Spleen (tissue), 11 donors: Measurements from ENCODE around the gene BCAS2. TPM values are rescaled to one million over a fixed set of nuclear protein-coding genes. Genes with fewer than 3 reads are reported as not detected.

Experiments used
- DNase-seq: peaks from one replicate; pipeline ENCODE4 v3.0.0-alpha.2; 2020
- H3K27ac ChIP-seq, 8 donors: fragments of 200-600 bp; sonication (generic) in 7 of 8; 1 replicate in 4 of 8; 2 replicates in 4 of 8; pipeline versions ENCODE4 v1.5.0 to v1.8.0; 2016 to 2021; ENCODE audit warnings: inconsistent platforms in 4 of 8, mild to moderate bottlenecking in 4 of 8, moderate library complexity in 1 of 8
- H3K27me3 ChIP-seq, 7 donors: fragments of 200-600 bp; sonication (generic) in 6 of 7; replicated peaks in 1 of 7; 1 replicate in 4 of 7; 2 replicates in 3 of 7; pipeline versions ENCODE4 v1.5.0 to v1.8.0; 2016 to 2021; ENCODE audit warnings: inconsistent platforms in 3 of 7, mild to moderate bottlenecking in 1 of 7
- H3K36me3 ChIP-seq, 6 donors: fragments of 200-600 bp; sonication (generic) in 5 of 6; 1 replicate in 4 of 6; 2 replicates in 2 of 6; pipeline versions ENCODE4 v1.5.0 to v1.8.0; 2016 to 2021; ENCODE audit warnings: inconsistent platforms in 2 of 6
- H3K4me1 ChIP-seq, 6 donors: fragments of 200-600 bp; sonication (generic) in 5 of 6; 1 replicate in 3 of 6; 2 replicates in 3 of 6; pipeline versions ENCODE4 v1.5.0 to v1.8.0; 2016 to 2021; ENCODE audit warnings: inconsistent platforms in 3 of 6
- H3K4me3 ChIP-seq, 8 donors: fragments of 200-600 bp; sonication (generic) in 7 of 8; 1 replicate in 4 of 8; 2 replicates in 4 of 8; pipeline versions ENCODE4 v1.5.0 to v1.8.0; 2016 to 2021; ENCODE audit warnings: inconsistent platforms in 4 of 8, mild to moderate bottlenecking in 4 of 8, moderate library complexity in 2 of 8
- H3K9me3 ChIP-seq, 8 donors: fragments of 200-600 bp; sonication (generic) in 7 of 8; 1 replicate in 4 of 8; 2 replicates in 4 of 8; pipeline versions ENCODE4 v1.5.0 to v1.8.0; 2016 to 2021; ENCODE audit warnings: inconsistent platforms in 4 of 8
- POLR2A ChIP-seq, 3 donors: fragments of 450-650 bp; IDR thresholded peaks; one replicate each; pipeline ENCODE4 v1.5.1; 2017; ENCODE audit warnings: antibody characterized with exemption in 3 of 3, mild to moderate bottlenecking in 1 of 3
- POLR2AphosphoS5 ChIP-seq, 3 donors: sonication (generic); formaldehyde crosslinking; IDR thresholded peaks; one replicate each; pipeline ENCODE4 v1.5.1; 2017; ENCODE audit warnings: antibody characterized with exemption in 3 of 3
- WGBS, 5 donors: extraction: QIAGEN DNeasy Blood & Tissue Kit in 3 of 5; methylation state at CpG; one replicate each; pipeline versions ENCODE4 v1.1.5 to v1.1.7; 2013 to 2018; 5-methylcytosine and 5-hydroxymethylcytosine counted together
- intact Hi-C: fragments of 100-400 bp; cut with DNase I; formaldehyde crosslinking; loops from one replicate; pipeline ENCODE4 v1.15.0; 2023; ENCODE audit warnings: low total_unique reads
- polyA plus RNA-seq, 3 donors: library from polyadenylated mRNA; stranded (reverse); fragments of 200-250 nt; gene quantifications; one replicate each; pipeline ENCODE4 v1.2.1, GENCODE V29; 2013
- total RNA-seq, 7 donors: library from RNA; depleted of rRNA in 3 of 7; stranded (reverse); fragments of >200 nt in 3 of 7; fragmentation: NEBNext Ultra II Directional in 4 of 7; extraction: Animal tissue kit (Norgen Biotek cat#: 25700) in 4 of 7; gene quantifications; one replicate each; pipeline versions ENCODE4 v1.1.0 to v1.2.1, GENCODE V29; 2016 to 2021
- TF ChIP-seq, protein P1 (sequence below), 11 experiments: fragments of 200-600 bp in 7 of 11; fragments of 450-650 bp in 4 of 11; sonication (generic) in 4 of 11; IDR thresholded peaks in 8 of 11; conservative IDR thresholded peaks in 3 of 11; 1 replicate in 7 of 11; 2 replicates in 4 of 11; pipeline versions ENCODE4 v1.4.0 to v1.8.0; 2016 to 2021; ENCODE audit warnings: antibody characterized with exemption in 11 of 11, inconsistent platforms in 4 of 11, mild to moderate bottlenecking in 1 of 11
- donor health status: healthy with polysubstance abuse.
- donor health status: DM: no; HTN: no; CAD: no; lungs with moderate emphysema.
- donor health status: DM: no; HTN: no; CAD: no.
- donor health status: Bipolar disorder and iron deficiency.
- donor health status: healthy.
- donor health status: DM: no; HTN: no; CAD: no.
- donor health status: DM: yes; HTN: yes; CAD: no.

Gene BCAS2
- total and polyA plus RNA-seq, 10 donors: 20.3 to 37.1 (median 28.4) TPM

DNA sequence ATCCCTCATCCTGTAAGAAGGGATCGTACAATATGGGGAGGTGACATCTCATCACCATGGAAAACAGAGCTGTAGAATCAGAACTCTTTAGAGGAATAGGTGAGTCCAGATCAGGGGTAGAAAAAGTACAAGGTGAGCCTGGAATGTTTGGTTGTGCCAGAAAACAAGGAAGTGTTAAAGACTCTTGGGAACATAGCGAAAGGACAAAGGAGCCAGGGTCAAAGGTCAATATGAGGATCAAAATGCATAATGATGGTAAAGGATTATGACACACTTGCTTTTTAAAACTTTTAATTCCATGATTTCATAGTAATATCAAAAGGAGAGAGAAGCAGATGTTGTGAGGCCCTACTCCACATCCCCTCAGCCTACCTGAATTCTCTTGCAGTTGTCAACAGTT lies 51.2 kb downstream of the BCAS2 start:
- H3K4me1 ChIP-seq: no peaks in the 10 kb centered on the region
- H3K36me3 ChIP-seq: no peaks in the 10 kb centered on the region
- H3K9me3 ChIP-seq: no peaks in the 10 kb centered on the region
- TF ChIP-seq POLR2A (IDR thresholded peaks at IDR 0.05) (no peak), POLR2AphosphoS5 (IDR thresholded peaks at IDR 0.05) (no peak)
- TF ChIP-seq, protein P1, sequence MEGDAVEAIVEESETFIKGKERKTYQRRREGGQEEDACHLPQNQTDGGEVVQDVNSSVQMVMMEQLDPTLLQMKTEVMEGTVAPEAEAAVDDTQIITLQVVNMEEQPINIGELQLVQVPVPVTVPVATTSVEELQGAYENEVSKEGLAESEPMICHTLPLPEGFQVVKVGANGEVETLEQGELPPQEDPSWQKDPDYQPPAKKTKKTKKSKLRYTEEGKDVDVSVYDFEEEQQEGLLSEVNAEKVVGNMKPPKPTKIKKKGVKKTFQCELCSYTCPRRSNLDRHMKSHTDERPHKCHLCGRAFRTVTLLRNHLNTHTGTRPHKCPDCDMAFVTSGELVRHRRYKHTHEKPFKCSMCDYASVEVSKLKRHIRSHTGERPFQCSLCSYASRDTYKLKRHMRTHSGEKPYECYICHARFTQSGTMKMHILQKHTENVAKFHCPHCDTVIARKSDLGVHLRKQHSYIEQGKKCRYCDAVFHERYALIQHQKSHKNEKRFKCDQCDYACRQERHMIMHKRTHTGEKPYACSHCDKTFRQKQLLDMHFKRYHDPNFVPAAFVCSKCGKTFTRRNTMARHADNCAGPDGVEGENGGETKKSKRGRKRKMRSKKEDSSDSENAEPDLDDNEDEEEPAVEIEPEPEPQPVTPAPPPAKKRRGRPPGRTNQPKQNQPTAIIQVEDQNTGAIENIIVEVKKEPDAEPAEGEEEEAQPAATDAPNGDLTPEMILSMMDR (IDR thresholded peaks at IDR 0.05 in 8 of 11, conservative IDR thresholded peaks at IDR 0.05 in 3 of 11): no peak
- no peaks in the 10 kb centered on the region for H3K27me3 ChIP-seq
- H3K4me3 ChIP-seq: no peak overlapping the region
- H3K27ac ChIP-seq: no peak overlapping the region
- no peak for DNase-seq
- intact Hi-C loops: no loop called here
- 92 to 100% (median 96%) methylated on average over 2 of the region's 2 CpGs for WGBS, 5 donors

DNA sequence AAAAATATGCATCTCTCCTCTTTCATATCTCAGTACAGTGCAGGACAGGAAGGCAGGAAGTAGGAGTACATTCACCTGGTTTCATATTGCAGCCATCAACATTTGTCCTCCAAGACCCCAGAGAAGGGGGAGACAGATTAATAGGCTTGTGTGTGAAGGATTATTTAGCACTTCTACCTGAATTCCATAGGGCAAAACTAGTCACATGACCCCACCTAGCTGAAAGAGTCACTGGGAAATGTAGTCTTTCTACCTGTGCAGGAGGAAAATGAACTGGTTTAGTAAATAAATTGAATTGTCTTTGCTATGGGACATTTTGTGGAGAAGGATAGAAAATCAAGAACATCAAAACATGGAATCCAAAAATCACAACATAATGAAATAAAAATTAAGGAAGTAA lies 56.5 kb downstream of the BCAS2 start:
- DNase-seq: no peak
- intact Hi-C loops: no loop called here
- TF ChIP-seq, protein P1 (IDR thresholded peaks at IDR 0.05 in 8 of 11, conservative IDR thresholded peaks at IDR 0.05 in 3 of 11): no peak
- TF ChIP-seq POLR2A (IDR thresholded peaks at IDR 0.05) (no peak), POLR2AphosphoS5 (IDR thresholded peaks at IDR 0.05) (no peak)
- Histone ChIP-seq H3K9me3 (no peaks in the 10 kb centered on the region), H3K27ac (no peak overlapping the region), H3K27me3 (no peaks in the 10 kb centered on the region), H3K4me1 (no peaks in the 10 kb centered on the region), H3K4me3 (no peak overlapping the region), H3K36me3 (no peaks in the 10 kb centered on the region)

DNA sequence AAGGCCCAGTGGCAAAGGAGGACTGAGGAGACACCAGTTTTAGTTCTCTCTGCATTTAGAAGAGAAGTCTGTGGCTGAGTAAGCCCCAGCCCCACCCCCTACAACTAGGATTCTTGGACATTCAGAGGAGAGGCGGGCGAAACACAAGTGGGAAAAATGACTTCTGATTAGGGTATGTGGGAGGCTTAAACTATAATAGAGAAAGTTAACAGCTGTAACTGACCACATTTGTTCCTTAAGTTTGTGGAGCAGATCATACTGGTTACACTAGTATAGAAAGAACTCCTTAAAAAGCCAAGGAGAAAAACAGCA lies 59.2 kb downstream of the BCAS2 start:
- Histone ChIP-seq H3K4me1 (no peaks in the 10 kb centered on the region), H3K27ac (no peak overlapping the region), H3K27me3 (no peaks in the 10 kb centered on the region), H3K9me3 (no peaks in the 10 kb centered on the region), H3K36me3 (no peaks in the 10 kb centered on the region), H3K4me3 (no peak overlapping the region)
- TF ChIP-seq POLR2AphosphoS5 (IDR thresholded peaks at IDR 0.05): no peak
- TF ChIP-seq, protein P1 (IDR thresholded peaks at IDR 0.05 in 8 of 11, conservative IDR thresholded peaks at IDR 0.05 in 3 of 11): no peak
- intact Hi-C loops: no loop called here
- WGBS, 5 donors: 43 to 76% (median 68%) methylated on average over 2 of the region's 2 CpGs
- no peak for DNase-seq

DNA sequence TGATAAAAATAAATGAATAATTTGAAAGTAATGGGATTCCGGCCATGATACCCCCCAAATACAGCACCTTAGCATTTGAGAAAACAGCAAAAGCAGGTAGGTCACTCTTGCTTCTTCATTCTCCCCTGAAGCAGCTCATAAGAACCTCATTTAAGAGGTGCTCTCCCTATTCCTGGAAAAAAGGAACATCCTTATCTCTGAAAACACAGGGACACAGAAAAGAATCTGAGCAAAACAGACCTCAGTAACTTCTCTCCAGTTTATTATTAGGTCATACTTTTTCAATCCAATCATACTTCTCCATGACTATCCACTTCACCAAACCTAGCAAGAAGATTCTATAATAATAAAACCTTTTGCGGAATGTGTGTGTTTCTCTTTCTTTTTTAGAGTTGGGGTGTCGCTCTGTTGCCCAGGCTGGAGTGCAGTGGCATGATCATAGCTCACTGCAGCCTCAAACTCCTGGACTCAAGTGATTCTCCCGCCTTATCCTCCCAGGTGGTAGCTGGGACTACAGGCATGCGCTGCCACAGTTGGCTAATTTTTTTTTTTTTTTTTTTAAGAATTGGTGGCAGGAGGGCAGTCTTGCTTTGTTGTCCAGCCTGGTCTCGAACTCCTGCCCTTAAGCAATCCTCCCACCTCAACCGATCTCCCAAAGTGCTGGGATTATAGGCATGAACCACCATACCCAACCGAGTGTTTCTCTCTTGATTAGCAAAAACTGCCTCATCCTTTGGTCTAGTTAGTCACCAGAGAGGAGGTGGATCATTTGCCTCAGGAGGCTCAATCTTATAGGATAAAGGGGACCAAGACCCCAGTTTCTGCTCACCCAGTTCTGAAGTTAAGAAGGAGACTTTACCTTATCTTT lies 59.8 kb downstream of the BCAS2 start:
- Histone ChIP-seq H3K27ac (no peak overlapping the region), H3K27me3 (no peaks in the 10 kb centered on the region), H3K4me3 (no peak overlapping the region), H3K4me1 (no peaks in the 10 kb centered on the region), H3K36me3 (no peaks in the 10 kb centered on the region), H3K9me3 (no peaks in the 10 kb centered on the region)
- DNase-seq: no peak
- no peak for TF ChIP-seq POLR2AphosphoS5 (IDR thresholded peaks at IDR 0.05)
- TF ChIP-seq POLR2A (IDR thresholded peaks at IDR 0.05): no peak
- TF ChIP-seq, protein P1 (IDR thresholded peaks at IDR 0.05 in 8 of 11, conservative IDR thresholded peaks at IDR 0.05 in 3 of 11): no peak
- intact Hi-C loops: no loop called here
- 82 to 89% (median 88%) methylated on average over 8 of the region's 8 CpGs for WGBS, 5 donors

Other genes starting within 250 kb of the BCAS2 start
- 10 to 100 TPM; 36.6 to 59.4 (median 47.3) TPM for gene TRIM33, start 70.4 kb downstream of the BCAS2 start, total RNA-seq
- gene TRIM33, start 70.4 kb downstream of the BCAS2 start, polyA plus RNA-seq: 10 to 100 TPM in 2 of 3 donors, 1 to 10 TPM in 1; 8.9 to 17.5 (median 10.8) TPM
- gene DENND2C, start 88.4 kb upstream of the BCAS2 start, total RNA-seq: 1 to 10 TPM; 1.3 to 3.1 (median 1.9) TPM
- under 1 TPM; 0.28 to 0.29 (median 0.29) TPM for gene DENND2C, start 88.4 kb upstream of the BCAS2 start, polyA plus RNA-seq
- gene AMPD1, start 113.9 kb upstream of the BCAS2 start, total RNA-seq: 1 to 10 TPM in 5 of 7 donors, under 1 TPM in 2; 0.28 to 3.1 (median 1.2) TPM
- 1 to 10 TPM in 1 of 3 donors, under 1 TPM in 2; 0.09 to 1.2 (median 0.52) TPM for gene AMPD1, start 113.9 kb upstream of the BCAS2 start, polyA plus RNA-seq
- gene NRAS, start 135.2 kb upstream of the BCAS2 start, total RNA-seq: 10 to 100 TPM; 27.0 to 45.3 (median 32.5) TPM
- gene NRAS, start 135.2 kb upstream of the BCAS2 start, polyA plus RNA-seq: 10 to 100 TPM; 14.0 to 21.0 (median 18.1) TPM
- 1,000 to 10,000 TPM in 2 of 7 donors, 100 to 1,000 TPM in 5; 407 to 1,126 (median 475) TPM for gene CSDE1, start 176.4 kb upstream of the BCAS2 start, total RNA-seq
- 100 to 1,000 TPM; 102 to 134 (median 120) TPM for gene CSDE1, start 176.4 kb upstream of the BCAS2 start, polyA plus RNA-seq
- 10 to 100 TPM; 28.1 to 51.0 (median 39.8) TPM for gene SIKE1, start 199.1 kb upstream of the BCAS2 start, total RNA-seq
- gene SIKE1, start 199.1 kb upstream of the BCAS2 start, polyA plus RNA-seq: 10 to 100 TPM; 10.1 to 16.2 (median 16.1) TPM